IPS-NIHi7 (cell line): ENCODE measurements around the gene SRBD1.

Experiments
- DNase-seq: peaks from one replicate; pipeline ENCODE4 v3.0.0; 2012; ENCODE audit warnings: mixed read lengths; ENCODE audit errors: extremely low spot score

Gene SRBD1

GRCh38 chr2:45379399-45380087, 231.5 kb downstream of the SRBD1 start:
- DNase-seq = no peak

- no peak for DNase-seq
These were observed 237.5 kb downstream of the SRBD1 start for GRCh38 chr2:45373534-45373933.

GRCh38 chr2:45370369-45370768, 240.7 kb downstream of the SRBD1 start:
- no peak for DNase-seq

- DNase-seq = no peak
These were observed 242.3 kb downstream of the SRBD1 start for GRCh38 chr2:45368792-45369191.

GRCh38 chr2:45361666-45362065, 249.4 kb downstream of the SRBD1 start:
- no peak for DNase-seq

GRCh38 chr2:45354776-45355175, 256.3 kb downstream of the SRBD1 start:
- no peak for DNase-seq

- DNase-seq = no peak
These were observed 257.2 kb downstream of the SRBD1 start for GRCh38 chr2:45353879-45354278.

GRCh38 chr2:45352506-45352905, 258.6 kb downstream of the SRBD1 start:
- DNase-seq = no peak

- no peak for DNase-seq
These were observed 265.5 kb downstream of the SRBD1 start for GRCh38 chr2:45345331-45346234.

GRCh38 chr2:45344502-45344901, 266.6 kb downstream of the SRBD1 start:
- DNase-seq = no peak

- no peak for DNase-seq
These were observed 267.0 kb downstream of the SRBD1 start for GRCh38 chr2:45344071-45344470.

GRCh38 chr2:45343251-45344017, 267.6 kb downstream of the SRBD1 start:
- no peak for DNase-seq

- DNase-seq = no peak
These were observed 270.7 kb downstream of the SRBD1 start for GRCh38 chr2:45340318-45340717.

GRCh38 chr2:45339253-45339652, 271.8 kb downstream of the SRBD1 start:
- DNase-seq = no peak
